Skeletal muscle satellite cell (primary cell): Measurements from ENCODE around the gene TCF12.

ENCODE experiments used
- H3K27me3 ChIP-seq: 2 replicates; pipeline ENCODE4 v1.7.0; 2013; ENCODE audit warnings: low read length; ENCODE audit not compliant: control insufficient read depth, insufficient read depth
- H3K36me3 ChIP-seq: 2 replicates; pipeline ENCODE4 v1.7.0; 2013; ENCODE audit warnings: mild to moderate bottlenecking, control low read depth, low read length; ENCODE audit not compliant: insufficient read depth
- H3K4me1 ChIP-seq: 2 replicates; pipeline ENCODE4 v1.7.0; 2013; ENCODE audit warnings: low read length; ENCODE audit not compliant: control insufficient read depth, insufficient read depth
- H3K4me2 ChIP-seq: 2 replicates; pipeline ENCODE4 v1.7.0; 2013; ENCODE audit warnings: mild to moderate bottlenecking, low read length
- H3K4me3 ChIP-seq: 2 replicates; pipeline ENCODE4 v1.7.0; 2013; ENCODE audit warnings: low read length
- H3K9ac ChIP-seq: 2 replicates; pipeline ENCODE4 v1.7.0; 2013; ENCODE audit warnings: mild to moderate bottlenecking, low read depth, low read length, moderate library complexity
- H3K9me3 ChIP-seq: replicated peaks from 2 replicates; pipeline ENCODE4 v1.7.0; 2013; ENCODE audit warnings: mild to moderate bottlenecking, control low read depth, low read length

Gene TCF12

GRCh38 chr15:57027596-57027995 is 109.2 kb downstream of the TCF12 start:
- Histone ChIP-seq H3K9me3 (no peaks in the 10 kb centered on the region), H3K9ac (no peak overlapping the region), H3K4me3 (no peak overlapping the region), H3K27me3 (no peaks in the 10 kb centered on the region), H3K4me2 (no peak overlapping the region), H3K4me1 (peaks cover 26% of the 10 kb centered on the region), H3K36me3 (no peaks in the 10 kb centered on the region)

DNA sequence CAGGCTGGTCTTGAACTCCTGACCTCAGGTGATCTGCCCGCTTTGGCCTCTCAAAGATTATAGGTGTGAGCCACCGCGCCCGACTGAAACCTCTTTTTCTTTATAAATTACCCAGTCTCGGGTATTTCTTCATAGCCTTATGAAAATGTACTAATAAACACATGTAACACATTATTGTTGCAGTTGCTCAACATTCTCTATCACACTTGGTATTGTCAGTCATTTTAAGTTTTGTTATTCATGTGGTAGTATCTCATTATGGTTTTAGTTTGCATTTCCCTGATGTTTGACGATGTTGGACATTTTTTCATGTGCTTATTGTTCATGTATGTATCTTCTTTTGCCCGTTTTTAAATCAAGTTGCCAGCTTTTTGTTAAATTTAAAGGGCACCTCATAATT is 109.7 kb downstream of the TCF12 start:
- H3K4me2 ChIP-seq = no peak overlapping the region
- no peaks in the 10 kb centered on the region for H3K27me3 ChIP-seq
- no peak overlapping the region for H3K9ac ChIP-seq
- no peak overlapping the region for H3K4me3 ChIP-seq
- no peaks in the 10 kb centered on the region for H3K9me3 ChIP-seq
- H3K4me1 ChIP-seq = peaks cover 27% of the 10 kb centered on the region
- no peaks in the 10 kb centered on the region for H3K36me3 ChIP-seq

DNA sequence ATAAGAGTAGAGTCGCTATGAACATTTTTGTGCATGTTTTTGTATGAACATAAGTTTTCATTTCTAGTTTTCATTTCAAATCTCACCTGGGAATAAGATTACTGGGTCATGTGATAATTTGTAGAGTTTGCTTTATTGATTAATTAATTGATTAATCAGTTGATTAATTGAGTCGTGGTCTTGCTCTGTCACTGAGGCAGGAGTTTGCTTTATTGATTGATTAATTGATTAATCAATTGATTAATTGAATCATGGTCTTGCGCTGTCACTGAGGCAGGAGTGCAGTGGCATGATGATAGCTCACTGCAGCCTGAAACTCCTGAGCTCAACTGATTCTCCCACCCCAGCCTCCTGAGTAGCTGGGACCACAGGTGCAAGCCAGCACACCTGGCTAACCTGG is 111.6 kb downstream of the TCF12 start:
- Histone ChIP-seq H3K36me3 (no peaks in the 10 kb centered on the region), H3K9ac (no peak overlapping the region), H3K4me3 (no peak overlapping the region), H3K4me2 (no peak overlapping the region), H3K27me3 (no peaks in the 10 kb centered on the region), H3K4me1 (peaks cover 31% of the 10 kb centered on the region), H3K9me3 (no peaks in the 10 kb centered on the region)

- no peaks in the 10 kb centered on the region for H3K27me3 ChIP-seq
- H3K9me3 ChIP-seq = no peaks in the 10 kb centered on the region
- H3K4me2 ChIP-seq = peak overlapping the region; percentile 45
These were observed 112.6 kb downstream of the TCF12 start for GRCh38 chr15:57031082-57031481.

DNA sequence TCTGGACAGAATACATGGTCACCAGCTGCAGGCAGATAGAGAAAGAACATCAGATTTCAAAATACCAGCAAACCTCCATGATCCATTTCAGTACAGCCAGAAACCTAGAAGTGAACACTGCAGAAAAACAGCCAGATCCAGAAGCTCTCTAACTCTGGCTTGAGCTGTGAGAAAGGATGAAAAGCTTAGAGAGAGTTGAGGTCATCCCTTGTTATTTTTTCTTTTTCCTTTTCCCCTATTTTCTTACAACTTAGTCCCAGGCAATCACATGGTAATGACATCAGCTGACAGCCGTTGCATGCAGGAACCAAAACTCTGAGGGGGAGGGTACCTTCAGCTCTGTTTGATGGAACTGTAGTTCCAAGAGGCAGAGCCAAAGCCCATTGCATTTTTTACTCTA is 113.2 kb downstream of the TCF12 start:
- Histone ChIP-seq H3K4me1 (peaks cover 21% of the 10 kb centered on the region), H3K9ac (peak overlapping the region; percentile 15), H3K36me3 (no peaks in the 10 kb centered on the region)

More at GRCh38 chr15:57031082-57031481, 112.6 kb downstream of the TCF12 start:
- no peaks in the 10 kb centered on the region for H3K36me3 ChIP-seq
- no peak overlapping the region for H3K4me3 ChIP-seq
- peaks cover 23% of the 10 kb centered on the region for H3K4me1 ChIP-seq
- H3K9ac ChIP-seq = peak overlapping the region; percentile 15

GRCh38 chr15:57032338-57032737 is 113.9 kb downstream of the TCF12 start:
- no peak overlapping the region for H3K4me3 ChIP-seq
- H3K36me3 ChIP-seq = no peaks in the 10 kb centered on the region

More for the DNA sequence above, 113.2 kb downstream of the TCF12 start:
- Histone ChIP-seq H3K4me3 (no peak overlapping the region), H3K4me2 (peak overlapping the region; percentile 45), H3K27me3 (no peaks in the 10 kb centered on the region), H3K9me3 (no peaks in the 10 kb centered on the region)

GRCh38 chr15:57033715-57034439 is 115.4 kb downstream of the TCF12 start:
- Histone ChIP-seq H3K4me3 (no peak overlapping the region), H3K4me1 (peaks cover 21% of the 10 kb centered on the region), H3K36me3 (no peaks in the 10 kb centered on the region), H3K9ac (no peak overlapping the region), H3K27me3 (no peaks in the 10 kb centered on the region), H3K9me3 (no peaks in the 10 kb centered on the region), H3K4me2 (peak overlapping the region; percentile 34)

More at GRCh38 chr15:57032338-57032737, 113.9 kb downstream of the TCF12 start:
- H3K9me3 ChIP-seq = no peaks in the 10 kb centered on the region
- H3K9ac ChIP-seq = no peak overlapping the region
- H3K4me1 ChIP-seq = peaks cover 21% of the 10 kb centered on the region
- no peaks in the 10 kb centered on the region for H3K27me3 ChIP-seq
- no peak overlapping the region for H3K4me2 ChIP-seq

- Histone ChIP-seq H3K4me3 (no peak overlapping the region), H3K4me2 (no peak overlapping the region), H3K36me3 (no peaks in the 10 kb centered on the region), H3K4me1 (peaks cover 21% of the 10 kb centered on the region), H3K9me3 (no peaks in the 10 kb centered on the region), H3K9ac (no peak overlapping the region), H3K27me3 (no peaks in the 10 kb centered on the region)
These were observed 116.2 kb downstream of the TCF12 start for GRCh38 chr15:57034613-57035012.

- H3K36me3 ChIP-seq = no peaks in the 10 kb centered on the region
- no peaks in the 10 kb centered on the region for H3K27me3 ChIP-seq
- peaks cover 20% of the 10 kb centered on the region for H3K4me1 ChIP-seq
- H3K9me3 ChIP-seq = no peaks in the 10 kb centered on the region
- no peak overlapping the region for H3K4me2 ChIP-seq
- no peak overlapping the region for H3K4me3 ChIP-seq
- H3K9ac ChIP-seq = no peak overlapping the region
These were observed 117.2 kb downstream of the TCF12 start for GRCh38 chr15:57035664-57036063.

- Histone ChIP-seq H3K4me2 (no peak overlapping the region), H3K9me3 (no peaks in the 10 kb centered on the region), H3K27me3 (no peaks in the 10 kb centered on the region), H3K4me1 (peaks cover 13% of the 10 kb centered on the region), H3K36me3 (no peaks in the 10 kb centered on the region), H3K9ac (no peak overlapping the region), H3K4me3 (no peak overlapping the region)
These were observed 117.9 kb downstream of the TCF12 start for GRCh38 chr15:57036352-57036751.

DNA sequence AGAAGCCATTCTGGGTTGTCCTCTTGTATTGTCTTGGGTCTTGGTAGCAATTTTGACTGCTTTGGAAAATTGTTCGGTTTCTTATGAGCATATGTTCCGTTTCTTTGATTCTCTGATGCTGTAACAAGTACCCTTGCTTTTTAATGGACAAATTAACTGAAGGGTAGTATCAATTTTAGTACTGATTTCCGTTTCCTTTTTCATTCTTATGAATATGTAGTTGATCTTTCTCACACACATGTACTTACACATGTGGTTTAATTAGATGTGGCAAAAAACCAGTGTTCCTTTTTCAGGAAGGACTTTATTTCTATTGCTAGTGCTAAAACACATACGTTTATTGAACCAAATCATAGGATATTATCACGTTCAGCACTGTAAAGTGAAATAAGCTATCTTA is 119.1 kb downstream of the TCF12 start:
- Histone ChIP-seq H3K4me2 (no peak overlapping the region), H3K9me3 (no peaks in the 10 kb centered on the region), H3K4me3 (no peak overlapping the region), H3K9ac (no peak overlapping the region), H3K4me1 (peaks cover 5% of the 10 kb centered on the region), H3K36me3 (no peaks in the 10 kb centered on the region), H3K27me3 (no peaks in the 10 kb centered on the region)

DNA sequence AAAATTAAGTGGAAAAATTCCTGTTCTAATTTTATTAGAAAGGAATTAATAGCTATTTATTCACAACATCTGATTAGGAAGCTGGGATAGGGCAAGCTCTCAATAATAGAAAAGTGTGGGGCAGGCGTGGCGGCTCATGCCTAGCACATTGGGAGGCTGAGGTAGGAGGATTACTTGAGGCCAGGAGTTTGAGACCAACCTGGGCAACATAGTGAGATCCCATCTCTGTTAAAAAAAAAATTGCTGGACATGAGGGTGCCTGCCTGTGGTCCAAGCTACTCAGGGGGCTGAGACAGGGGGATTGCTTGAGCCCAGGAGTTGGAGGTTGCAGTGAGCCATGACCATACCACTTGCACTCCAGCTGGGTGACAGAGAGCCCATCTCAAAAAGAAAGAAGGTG is 119.6 kb downstream of the TCF12 start:
- Histone ChIP-seq H3K9ac (no peak overlapping the region), H3K36me3 (no peaks in the 10 kb centered on the region), H3K4me2 (no peak overlapping the region), H3K4me1 (peaks cover 5% of the 10 kb centered on the region), H3K4me3 (no peak overlapping the region), H3K9me3 (no peaks in the 10 kb centered on the region), H3K27me3 (no peaks in the 10 kb centered on the region)
